H9 (cell line): ENCODE results near the gene FAM193A. TPM values are rescaled to one million over a fixed set of nuclear protein-coding genes. Genes with fewer than 3 reads are reported as not detected.

Experiments used
- DNase-seq: peaks from one replicate; pipeline ENCODE4 v3.0.0-alpha.2; 2017
- H2AFZ ChIP-seq: one replicate; pipeline ENCODE4 v1.6.1; 2013; ENCODE audit warnings: mild to moderate bottlenecking, low read length, control low read depth, moderate library complexity
- H2AK5ac ChIP-seq: 2 replicates; pipeline ENCODE4 v1.6.1; 2013; ENCODE audit warnings: low read length, control low read depth, mixed read lengths; ENCODE audit not compliant: insufficient read length
- H2BK120ac ChIP-seq: one replicate; pipeline ENCODE4 v1.6.1; 2013; ENCODE audit warnings: low read depth, mild to moderate bottlenecking, low read length, control low read depth, inconsistent platforms; ENCODE audit not compliant: poor library complexity, severe bottlenecking
- H2BK12ac ChIP-seq: 2 replicates; pipeline ENCODE4 v1.6.1; 2013; ENCODE audit warnings: low read length, control low read depth, mixed read lengths, low read depth; ENCODE audit not compliant: insufficient read length
- H2BK15ac ChIP-seq: 2 replicates; pipeline ENCODE4 v1.6.1; 2013; ENCODE audit warnings: low read depth, low read length, control low read depth
- H2BK20ac ChIP-seq: one replicate; pipeline ENCODE4 v1.6.1; 2013; ENCODE audit warnings: low read depth, mild to moderate bottlenecking, low read length, control low read depth, inconsistent platforms; ENCODE audit not compliant: poor library complexity, severe bottlenecking
- H2BK5ac ChIP-seq: 2 replicates; pipeline ENCODE4 v1.6.1; 2013; ENCODE audit warnings: low read length, control low read depth, mixed read lengths; ENCODE audit not compliant: insufficient read length
- H3K14ac ChIP-seq: 2 replicates; pipeline ENCODE4 v1.6.1; 2013; ENCODE audit warnings: low read length, control low read depth; ENCODE audit not compliant: insufficient read depth
- H3K18ac ChIP-seq: 2 replicates; pipeline ENCODE4 v1.6.1; 2013; ENCODE audit warnings: low read depth, mild to moderate bottlenecking, mixed read lengths, low read length, control low read depth; ENCODE audit not compliant: insufficient read length
- H3K23ac ChIP-seq: 2 replicates; pipeline ENCODE4 v1.6.1; 2013; ENCODE audit warnings: low read length, control low read depth, mixed read lengths, low read depth; ENCODE audit not compliant: insufficient read length
- H3K23me2 ChIP-seq: 2 replicates; pipeline ENCODE4 v1.6.1; 2013; ENCODE audit warnings: low read depth, mild to moderate bottlenecking, mixed read lengths, low read length, control low read depth; ENCODE audit not compliant: insufficient read length, poor library complexity, severe bottlenecking
- H3K27ac ChIP-seq: 2 replicates; pipeline ENCODE4 v1.5.1; 2013; ENCODE audit warnings: low read length, control low read depth, mixed read lengths, low read depth; ENCODE audit not compliant: insufficient read length
- H3K27me3 ChIP-seq: 2 replicates; pipeline ENCODE4 v1.6.1; 2013; ENCODE audit warnings: low read length, control low read depth, inconsistent platforms; ENCODE audit not compliant: insufficient read depth
- H3K4ac ChIP-seq: 2 replicates; pipeline ENCODE4 v1.6.1; 2013; ENCODE audit warnings: low read depth, mild to moderate bottlenecking, control low read depth, inconsistent platforms, low read length, moderate library complexity
- H3K4me1 ChIP-seq: 2 replicates; pipeline ENCODE4 v1.6.1; 2013; ENCODE audit warnings: low read length, control low read depth, inconsistent platforms; ENCODE audit not compliant: insufficient read depth
- H3K4me2 ChIP-seq: 2 replicates; pipeline ENCODE4 v1.6.1; 2013; ENCODE audit warnings: low read length, control low read depth, mixed read lengths; ENCODE audit not compliant: insufficient read length, insufficient read depth
- H3K56ac ChIP-seq: 2 replicates; pipeline ENCODE4 v1.6.1; 2013; ENCODE audit warnings: low read depth, mild to moderate bottlenecking, mixed read lengths, low read length, control low read depth; ENCODE audit not compliant: insufficient read length
- H3K79me1 ChIP-seq: 2 replicates; pipeline ENCODE4 v1.6.1; 2013; ENCODE audit warnings: low read depth, mild to moderate bottlenecking, moderate library complexity, low read length, control low read depth, inconsistent platforms; ENCODE audit not compliant: insufficient read depth, poor library complexity, severe bottlenecking
- H3K79me2 ChIP-seq: 2 replicates; pipeline ENCODE4 v1.6.1; 2013; ENCODE audit warnings: low read length, control low read depth, inconsistent platforms; ENCODE audit not compliant: insufficient read depth
- H3K9ac ChIP-seq: 2 replicates; pipeline ENCODE4 v1.6.1; 2013; ENCODE audit warnings: low read length, control low read depth, mixed read lengths; ENCODE audit not compliant: insufficient read length; ENCODE audit errors: extremely low read depth
- H3K9me3 ChIP-seq: one replicate; pipeline ENCODE4 v1.6.1; 2013; ENCODE audit warnings: low read depth, low read length, inconsistent platforms; ENCODE audit not compliant: control insufficient read depth
- H3T11ph ChIP-seq: one replicate; pipeline ENCODE4 v1.6.1; 2013; ENCODE audit warnings: mild to moderate bottlenecking, low read length, control low read depth, inconsistent platforms
- H4K20me1 ChIP-seq: one replicate; pipeline ENCODE4 v1.6.1; 2013; ENCODE audit not compliant: control insufficient read depth, insufficient read length, insufficient read depth
- H4K5ac ChIP-seq: 2 replicates; pipeline ENCODE4 v1.6.1; 2013; ENCODE audit warnings: low read depth, mild to moderate bottlenecking, mixed read lengths, low read length, control low read depth; ENCODE audit not compliant: insufficient read length
- H4K8ac ChIP-seq: replicated peaks from 2 replicates; pipeline ENCODE4 v1.6.1; 2013; ENCODE audit warnings: low read length, control low read depth, mixed read lengths, low read depth; ENCODE audit not compliant: insufficient read length
- H4K91ac ChIP-seq: 2 replicates; pipeline ENCODE4 v1.6.1; 2013; ENCODE audit warnings: low read depth, mild to moderate bottlenecking, moderate library complexity, mixed read lengths, low read length, control low read depth; ENCODE audit not compliant: insufficient read length
- H3K27ac Mint-ChIP-seq, 3 experiments: 2 replicates in 2 of 3; 3 replicates in 1 of 3; pipeline ENCODE4 v1.8.0; 2020 to 2021; ENCODE audit warnings: mixed read lengths in 3 of 3, mild to moderate bottlenecking in 1 of 3, moderate library complexity in 1 of 3
- H3K27me3 Mint-ChIP-seq: 2 replicates; pipeline ENCODE4 v1.8.0; 2021; ENCODE audit warnings: low read depth, mild to moderate bottlenecking, moderate library complexity, mixed read lengths
- H3K36me3 Mint-ChIP-seq, 3 experiments: 2 replicates in 2 of 3; 3 replicates in 1 of 3; pipeline ENCODE4 v1.8.0; 2020 to 2021; ENCODE audit warnings: low read depth in 3 of 3, mixed read lengths in 3 of 3; ENCODE audit not compliant: insufficient read depth in 1 of 3
- H3K4me1 Mint-ChIP-seq, 2 experiments: 2 replicates each; pipeline ENCODE4 v1.8.0; 2020; ENCODE audit warnings: mixed read lengths in 2 of 2
- H3K4me3 Mint-ChIP-seq, 2 experiments: 2 replicates in 1 of 2; 3 replicates in 1 of 2; pipeline ENCODE4 v1.8.0; 2020 to 2021; ENCODE audit warnings: mild to moderate bottlenecking in 2 of 2, mixed read lengths in 2 of 2, moderate library complexity in 1 of 2
- H3K9me3 Mint-ChIP-seq, 2 experiments: 2 replicates in 1 of 2; 3 replicates in 1 of 2; pipeline ENCODE4 v1.8.0; 2020; ENCODE audit warnings: mild to moderate bottlenecking in 2 of 2, mixed read lengths in 2 of 2, moderate library complexity in 1 of 2
- CTCF ChIP-seq: fragments of 200-600 bp; sonication (generic); conservative IDR thresholded peaks from 3 replicates; pipeline ENCODE4 v1.8.0; 2021; ENCODE audit warnings: antibody characterized with exemption, mild to moderate bottlenecking
- WGBS: extraction: QIAGEN DNeasy Blood & Tissue Kit; methylation state at CpG from one replicate; pipeline ENCODE4 v1.1.7; 2013; ENCODE audit warnings: missing lambda C conversion rate, low lambda C conversion rate, mixed read lengths; ENCODE audit not compliant: insufficient read length; ENCODE audit errors: extremely low coverage; 5-methylcytosine and 5-hydroxymethylcytosine counted together
- total RNA-seq: library from RNA; stranded (reverse); gene quantifications from 2 replicates; pipeline ENCODE4 v1.2.1, GENCODE V29; 2021

FAM193A gene
- total RNA-seq, 1 experiment from 2014 or later = 36.9 TPM

- no CpG with 5 or more reads among the region's 5 CpGs for WGBS
- no peak overlapping the region for H3K56ac ChIP-seq
- no peaks in the 10 kb centered on the region for H3K23me2 ChIP-seq
- H3K4me3 Mint-ChIP-seq = no peak overlapping the region; a peak in 1 of 5 replicates
- no peak overlapping the region for H3T11ph ChIP-seq
- H3K9ac ChIP-seq = no peak overlapping the region
- peaks cover 31 to 84% (median 67%) of the 10 kb centered on the region in 3 experiments for H3K36me3 Mint-ChIP-seq
- no peak overlapping the region for H4K5ac ChIP-seq
- no peak overlapping the region for H3K18ac ChIP-seq
- H3K4me1 ChIP-seq = no peaks in the 10 kb centered on the region
- no peak overlapping the region for H3K27ac ChIP-seq
- no peak overlapping the region for H2BK12ac ChIP-seq
- no peak overlapping the region for H3K23ac ChIP-seq
- H2AFZ ChIP-seq = no peak overlapping the region
- H3K4me2 ChIP-seq = no peak overlapping the region
- H4K8ac ChIP-seq = no peak overlapping the region
- H3K4ac ChIP-seq = no peak overlapping the region
- H3K27me3 ChIP-seq = no peaks in the 10 kb centered on the region
- no peak for DNase-seq
- H4K20me1 ChIP-seq = no peaks in the 10 kb centered on the region
- no peaks in the 10 kb centered on the region for H3K79me2 ChIP-seq
- no peak overlapping the region for H2BK20ac ChIP-seq
- no peak overlapping the region for H3K14ac ChIP-seq
- H2BK15ac ChIP-seq = no peak overlapping the region
- H2BK120ac ChIP-seq = no peak overlapping the region
- H3K4me1 Mint-ChIP-seq = no peaks in the 10 kb centered on the region
- H3K9me3 Mint-ChIP-seq = no peaks in the 10 kb centered on the region
- H4K91ac ChIP-seq = no peak overlapping the region
- H3K27me3 Mint-ChIP-seq = no peaks in the 10 kb centered on the region
- H3K9me3 ChIP-seq = no peaks in the 10 kb centered on the region
- no peak overlapping the region for H3K27ac Mint-ChIP-seq
- H2BK5ac ChIP-seq = no peak overlapping the region
- H2AK5ac ChIP-seq = no peak overlapping the region
- TF ChIP-seq CTCF = no peak
- no peaks in the 10 kb centered on the region for H3K79me1 ChIP-seq
Measured at GRCh38 chr4:2691313-2691712, 154.9 kb downstream of the FAM193A start.
